ENCODE measurements around the gene REXO1. TPM values are rescaled to one million over a fixed set of nuclear protein-coding genes. Genes with fewer than 3 reads are reported as not detected.

The REXO1 gene
- polyA plus RNA-seq, 1 donor: 29.0 TPM

- DNase-seq: no peak
Measured at GRCh38 chr19:1849886-1850398, 1.7 kb upstream of the REXO1 start.

GRCh38 chr19:1849132-1849474, 820 bp upstream of the REXO1 start:
- DNase-seq: no peak

- DNase-seq: no peak
Measured at GRCh38 chr19:1847684-1848398, 442 bp downstream of the REXO1 start.

GRCh38 chr19:1847348-1847683, 967 bp downstream of the REXO1 start:
- DNase-seq: no peak

GRCh38 chr19:1846517-1847204, 1.6 kb downstream of the REXO1 start:
- DNase-seq: no peak

- DNase-seq: no peak
Measured at GRCh38 chr19:1845642-1846041, 2.6 kb downstream of the REXO1 start.

GRCh38 chr19:1845125-1845515, 3.2 kb downstream of the REXO1 start:
- DNase-seq: no peak

GRCh38 chr19:1844513-1845124, 3.7 kb downstream of the REXO1 start:
- no peak for DNase-seq

GRCh38 chr19:1843646-1844394, 4.5 kb downstream of the REXO1 start:
- no peak for DNase-seq

GRCh38 chr19:1843116-1843515, 5.2 kb downstream of the REXO1 start:
- DNase-seq: no peak

GRCh38 chr19:1841209-1841924, 6.9 kb downstream of the REXO1 start:
- no peak for DNase-seq

GRCh38 chr19:1840541-1841115, 7.7 kb downstream of the REXO1 start:
- no peak for DNase-seq

- DNase-seq: no peak
Measured at GRCh38 chr19:1839658-1840540, 8.4 kb downstream of the REXO1 start.

GRCh38 chr19:1837625-1838105, 10.6 kb downstream of the REXO1 start:
- DNase-seq: no peak

- no peak for DNase-seq
Measured at GRCh38 chr19:1837222-1837565, 11.1 kb downstream of the REXO1 start.

GRCh38 chr19:1836458-1837221, 11.6 kb downstream of the REXO1 start:
- DNase-seq: no peak

GRCh38 chr19:1833540-1833939, 14.7 kb downstream of the REXO1 start:
- DNase-seq: no peak

GRCh38 chr19:1832046-1832663, 16.1 kb downstream of the REXO1 start:
- DNase-seq: no peak

- no peak for DNase-seq
Measured at GRCh38 chr19:1830978-1831377, 17.3 kb downstream of the REXO1 start.

Data from left kidney (tissue), 2 donors.